WERI-Rb-1 (cell line): Measurements from ENCODE around the gene CUX1.
"Not testable (repeated sequence)": the region's sequence is repeated elsewhere in the genome, so short reads cannot be mapped to it uniquely, and the experiment has no call there.

Experiments used
- DNase-seq: peaks from one replicate; pipeline ENCODE4 v3.0.0-alpha.2; 2020
- H3K27ac ChIP-seq: fragments of 250-450 bp; sonication (Bioruptor Pico); 2 replicates; pipeline ENCODE4 v1.5.1; 2020; ENCODE audit warnings: mild to moderate bottlenecking, moderate library complexity
- H3K27me3 ChIP-seq: fragments of 250-450 bp; sonication (Bioruptor Pico); 2 replicates; pipeline ENCODE4 v1.5.1; 2021; ENCODE audit warnings: mild to moderate bottlenecking, low read depth, moderate library complexity; ENCODE audit not compliant: insufficient read depth, severe bottlenecking
- H3K36me3 ChIP-seq: fragments of 250-450 bp; sonication (Bioruptor Pico); 2 replicates; pipeline ENCODE4 v1.5.1; 2020; ENCODE audit warnings: mild to moderate bottlenecking, moderate library complexity
- H3K4me3 ChIP-seq: 2 replicates; pipeline ENCODE4 v1.5.1; 2011; ENCODE audit warnings: low read depth, mild to moderate bottlenecking, control low read depth, low read length
- H3K9me3 ChIP-seq: fragments of 250-450 bp; sonication (Bioruptor Pico); 2 replicates; pipeline ENCODE4 v1.5.1; 2021; ENCODE audit warnings: mild to moderate bottlenecking, moderate library complexity; ENCODE audit not compliant: severe bottlenecking
- TF ChIP-seq, protein P1 (sequence below): IDR thresholded peaks from 2 replicates; pipeline ENCODE4 v1.5.1; 2011; ENCODE audit warnings: low read depth, mild to moderate bottlenecking, control low read depth, inconsistent platforms, low read length

Gene CUX1

DNA sequence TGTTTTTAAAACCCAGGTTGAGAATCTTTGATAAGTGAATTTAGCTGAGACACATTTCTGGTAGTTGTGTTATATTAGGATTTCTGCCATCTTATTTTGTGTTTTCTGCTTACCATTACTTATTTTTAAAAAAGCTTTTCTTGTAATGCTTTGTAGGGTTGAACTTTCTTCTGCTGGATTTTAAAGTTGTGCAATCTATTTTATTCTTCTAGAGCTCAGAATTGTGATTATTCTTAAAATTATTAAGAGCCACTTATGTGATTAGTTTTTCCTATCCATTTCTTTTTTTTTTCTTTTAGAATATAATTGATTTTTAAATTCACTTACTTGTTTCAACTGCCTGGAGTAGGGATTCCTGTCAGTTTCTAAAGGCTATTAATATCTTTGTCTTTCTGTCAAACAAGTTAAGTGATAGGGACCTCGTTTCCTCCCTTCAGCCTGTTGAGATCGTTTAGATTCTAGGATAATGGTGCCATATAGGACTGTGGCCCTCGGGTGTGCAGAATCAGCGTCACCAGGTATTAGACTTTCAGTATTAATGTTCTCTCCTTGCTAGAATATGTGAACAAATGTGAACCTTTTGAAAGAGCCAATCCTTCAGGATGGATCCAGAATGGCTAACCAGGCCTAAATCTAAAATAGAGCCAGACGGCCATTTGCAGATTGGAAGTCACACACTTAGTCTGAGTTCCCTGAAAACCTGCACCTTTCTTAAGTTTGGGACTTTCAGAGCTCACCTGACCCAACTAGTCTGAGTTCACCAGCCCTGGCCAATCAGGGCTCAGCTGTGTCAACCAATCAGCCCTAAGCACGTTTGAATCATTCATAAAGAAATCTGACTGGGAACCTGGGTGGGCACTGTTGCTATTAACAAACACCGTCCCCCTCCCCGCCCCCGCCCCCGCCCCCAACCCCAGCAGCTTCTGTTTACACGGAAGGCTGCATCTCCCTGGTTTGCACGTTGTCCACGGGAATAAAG is 26.2 kb downstream of the CUX1 start:
- TF ChIP-seq, protein P1, sequence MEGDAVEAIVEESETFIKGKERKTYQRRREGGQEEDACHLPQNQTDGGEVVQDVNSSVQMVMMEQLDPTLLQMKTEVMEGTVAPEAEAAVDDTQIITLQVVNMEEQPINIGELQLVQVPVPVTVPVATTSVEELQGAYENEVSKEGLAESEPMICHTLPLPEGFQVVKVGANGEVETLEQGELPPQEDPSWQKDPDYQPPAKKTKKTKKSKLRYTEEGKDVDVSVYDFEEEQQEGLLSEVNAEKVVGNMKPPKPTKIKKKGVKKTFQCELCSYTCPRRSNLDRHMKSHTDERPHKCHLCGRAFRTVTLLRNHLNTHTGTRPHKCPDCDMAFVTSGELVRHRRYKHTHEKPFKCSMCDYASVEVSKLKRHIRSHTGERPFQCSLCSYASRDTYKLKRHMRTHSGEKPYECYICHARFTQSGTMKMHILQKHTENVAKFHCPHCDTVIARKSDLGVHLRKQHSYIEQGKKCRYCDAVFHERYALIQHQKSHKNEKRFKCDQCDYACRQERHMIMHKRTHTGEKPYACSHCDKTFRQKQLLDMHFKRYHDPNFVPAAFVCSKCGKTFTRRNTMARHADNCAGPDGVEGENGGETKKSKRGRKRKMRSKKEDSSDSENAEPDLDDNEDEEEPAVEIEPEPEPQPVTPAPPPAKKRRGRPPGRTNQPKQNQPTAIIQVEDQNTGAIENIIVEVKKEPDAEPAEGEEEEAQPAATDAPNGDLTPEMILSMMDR = no peak
- no peaks in the 10 kb centered on the region for H3K27me3 ChIP-seq
- no peak overlapping the region for H3K27ac ChIP-seq
- H3K9me3 ChIP-seq = no peaks in the 10 kb centered on the region
- no peaks in the 10 kb centered on the region; the same call in none of the 2 replicates for H3K36me3 ChIP-seq
- H3K4me3 ChIP-seq = no peak overlapping the region
- DNase-seq = no peak

GRCh38 chr7:101845974-101846373 is 28.5 kb downstream of the CUX1 start:
- Histone ChIP-seq H3K36me3 (no peaks in the 10 kb centered on the region; the same call in none of the 2 replicates), H3K4me3 (no peak overlapping the region), H3K9me3 (no peaks in the 10 kb centered on the region), H3K27me3 (no peaks in the 10 kb centered on the region), H3K27ac (no peak overlapping the region)
- no peak for DNase-seq
- TF ChIP-seq, protein P1 = no peak

GRCh38 chr7:101846800-101847538 is 29.5 kb downstream of the CUX1 start:
- TF ChIP-seq, protein P1 = no peak
- Histone ChIP-seq H3K27me3 (no peaks in the 10 kb centered on the region), H3K9me3 (no peaks in the 10 kb centered on the region), H3K27ac (no peak overlapping the region), H3K4me3 (no peak overlapping the region), H3K36me3 (no peaks in the 10 kb centered on the region; the same call in none of the 2 replicates)
- no peak for DNase-seq

DNA sequence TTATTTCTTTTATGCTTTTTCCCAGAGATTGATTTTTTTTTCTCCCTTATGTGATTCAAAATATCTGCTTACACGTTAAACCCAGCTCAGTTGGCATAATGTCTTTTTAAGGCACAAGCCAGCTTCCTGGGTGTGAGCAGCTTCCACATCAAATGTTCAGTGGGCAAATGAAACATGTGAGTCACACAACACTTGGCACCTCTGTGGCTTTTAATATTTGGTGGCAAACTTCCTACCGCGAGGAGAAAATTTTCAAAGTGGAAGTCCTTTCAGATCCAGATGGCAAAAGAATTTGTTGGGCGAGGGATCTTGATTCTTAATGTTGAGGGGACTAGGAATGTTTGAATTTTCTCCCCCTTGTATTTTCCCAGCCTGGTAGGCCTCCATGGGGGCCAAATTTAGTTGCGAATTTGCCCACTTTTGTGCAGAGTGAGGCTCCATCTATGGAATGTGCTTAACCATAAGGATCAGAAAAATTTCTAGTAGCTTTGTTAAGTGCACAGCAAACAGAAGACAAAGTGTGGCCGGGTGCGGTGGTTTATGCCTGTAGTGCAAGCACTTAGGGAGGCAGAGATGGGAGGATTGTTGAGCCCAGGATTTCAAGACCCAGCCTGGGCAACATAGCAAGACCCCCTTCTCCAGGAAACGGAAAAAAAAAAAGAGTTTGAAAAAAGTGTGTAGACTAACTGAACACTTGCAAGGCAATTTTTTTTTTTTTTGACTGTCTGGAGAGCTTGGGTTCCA is 31.0 kb downstream of the CUX1 start:
- TF ChIP-seq, protein P1 = no peak
- no peak overlapping the region for H3K27ac ChIP-seq
- H3K9me3 ChIP-seq = no peaks in the 10 kb centered on the region
- H3K4me3 ChIP-seq = no peak overlapping the region
- no peaks in the 10 kb centered on the region for H3K27me3 ChIP-seq
- H3K36me3 ChIP-seq = no peaks in the 10 kb centered on the region; the same call in none of the 2 replicates
- no peak for DNase-seq

DNA sequence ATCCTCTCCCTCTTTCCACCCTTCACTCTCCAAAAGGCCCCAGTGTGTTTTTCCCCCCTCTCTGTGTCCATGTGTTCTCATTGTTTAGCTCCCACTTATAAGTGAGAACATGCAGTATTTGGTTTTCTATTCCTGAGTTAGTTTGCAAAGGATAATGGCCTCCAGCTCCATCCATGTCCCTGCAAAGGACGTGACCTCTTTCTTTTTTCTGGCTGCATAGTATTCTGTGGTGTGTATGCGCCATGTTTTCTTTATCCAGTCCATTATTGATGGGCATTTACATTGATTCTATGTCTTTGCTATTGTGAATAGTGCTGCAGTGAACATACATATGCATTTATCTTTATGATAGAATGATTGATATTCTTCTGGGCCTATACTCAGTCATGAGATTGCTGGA is 31.9 kb downstream of the CUX1 start:
- not testable (repeated sequence) for DNase-seq, H3K36me3 ChIP-seq

DNA sequence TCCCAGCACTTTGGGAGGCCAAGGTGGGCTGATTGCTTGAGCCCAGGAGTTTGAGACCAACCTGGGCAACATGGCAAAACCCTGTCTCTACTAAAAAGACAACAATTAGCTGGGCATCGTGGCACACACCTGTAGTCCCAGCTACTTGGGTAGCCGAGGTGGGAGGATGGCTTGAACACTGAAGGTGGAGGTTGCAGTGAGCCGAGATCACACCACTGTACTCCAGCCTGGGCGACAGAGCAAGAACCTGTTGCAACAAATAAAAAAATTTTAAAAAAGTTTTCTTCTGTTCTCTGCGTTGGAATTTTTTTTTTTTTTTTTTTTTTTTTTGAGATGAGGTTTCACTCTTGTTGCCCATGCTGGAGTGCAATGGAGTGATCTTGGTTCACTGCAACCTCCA is 34.9 kb downstream of the CUX1 start:
- not testable (repeated sequence) for H3K27me3 ChIP-seq, DNase-seq

More for the DNA sequence above, 31.9 kb downstream of the CUX1 start:
- H3K27ac ChIP-seq, H3K9me3 ChIP-seq, H3K27me3 ChIP-seq, H3K4me3 ChIP-seq: not testable (repeated sequence)

More for the DNA sequence above, 34.9 kb downstream of the CUX1 start:
- not testable (repeated sequence) for H3K27ac ChIP-seq, H3K9me3 ChIP-seq, H3K36me3 ChIP-seq, H3K4me3 ChIP-seq
